GM21786 (cell line): ENCODE data around the gene TMX2.

ENCODE experiments used
- ATAC-seq: cut with Tn5 transposase; IDR thresholded peaks from one replicate; pipeline ENCODE4 v1.9.1; 2021; ENCODE audit not compliant: unreplicated experiment

The TMX2 gene

GRCh38 chr11:57763568-57763967 lies 51.2 kb downstream of the TMX2 start:
- no peak for ATAC-seq

DNA sequence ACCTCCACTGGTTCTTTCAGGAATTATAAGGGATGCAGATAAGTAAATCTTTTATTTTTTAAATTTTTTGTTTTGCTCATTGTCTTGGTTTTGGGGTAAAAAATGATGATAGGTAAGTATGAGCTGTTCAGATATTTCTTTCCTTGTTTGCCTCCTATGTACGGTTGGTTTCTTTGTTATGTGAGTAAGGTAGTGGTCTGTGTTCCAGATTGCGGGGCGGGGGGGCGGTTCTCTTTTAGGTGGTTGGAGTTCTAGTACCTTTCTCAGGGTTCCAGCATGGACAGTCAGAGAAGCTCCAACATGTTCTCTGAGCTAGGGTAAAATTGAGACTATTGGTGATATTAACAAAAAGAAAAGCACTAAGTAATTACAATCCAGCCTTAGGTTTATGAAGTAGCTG lies 51.6 kb downstream of the TMX2 start:
- ATAC-seq, result no peak

- ATAC-seq, result no peak
Observed at GRCh38 chr11:57764566-57764965, 52.2 kb downstream of the TMX2 start.

- no peak for ATAC-seq
Observed at GRCh38 chr11:57764972-57765371, 52.6 kb downstream of the TMX2 start.

DNA sequence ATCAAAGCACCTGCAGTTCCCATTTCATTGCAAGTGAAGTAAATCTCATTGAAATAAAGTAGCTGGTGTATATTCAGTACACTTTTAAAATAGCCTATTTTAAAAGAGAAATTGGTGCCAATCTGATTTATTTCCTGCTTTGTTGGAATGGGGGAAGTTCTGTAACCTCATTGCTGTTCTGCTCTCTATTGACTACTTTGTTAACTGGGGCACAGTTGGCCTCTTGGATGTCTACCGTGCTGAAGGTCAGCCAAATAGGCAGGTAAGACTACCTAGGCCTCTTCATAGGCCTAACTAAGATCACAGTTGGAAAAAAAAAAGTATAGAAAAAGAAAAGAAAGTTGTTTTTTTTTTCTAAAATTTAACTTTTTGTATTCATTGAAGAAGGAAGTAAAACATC lies 58.4 kb downstream of the TMX2 start:
- no peak for ATAC-seq

DNA sequence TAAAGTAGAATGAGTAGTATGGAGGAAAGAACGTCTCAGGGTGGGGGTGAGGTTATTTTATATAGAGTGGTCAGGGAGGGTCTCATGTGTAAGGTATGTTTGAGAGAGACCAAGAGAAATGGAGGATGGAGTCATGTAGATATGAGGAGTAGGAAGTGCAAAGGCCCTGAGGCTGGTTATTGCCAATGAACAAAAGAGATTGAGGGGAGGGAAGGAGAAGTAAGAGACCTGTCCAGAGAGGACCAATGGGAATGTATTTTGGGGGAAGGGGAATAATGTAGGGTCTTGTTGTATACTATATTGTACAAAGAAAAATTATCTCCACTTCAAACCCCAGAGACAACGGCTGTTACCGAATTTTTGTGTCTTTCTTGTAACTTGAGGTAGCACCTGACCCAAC lies 59.0 kb downstream of the TMX2 start:
- ATAC-seq, result no peak

DNA sequence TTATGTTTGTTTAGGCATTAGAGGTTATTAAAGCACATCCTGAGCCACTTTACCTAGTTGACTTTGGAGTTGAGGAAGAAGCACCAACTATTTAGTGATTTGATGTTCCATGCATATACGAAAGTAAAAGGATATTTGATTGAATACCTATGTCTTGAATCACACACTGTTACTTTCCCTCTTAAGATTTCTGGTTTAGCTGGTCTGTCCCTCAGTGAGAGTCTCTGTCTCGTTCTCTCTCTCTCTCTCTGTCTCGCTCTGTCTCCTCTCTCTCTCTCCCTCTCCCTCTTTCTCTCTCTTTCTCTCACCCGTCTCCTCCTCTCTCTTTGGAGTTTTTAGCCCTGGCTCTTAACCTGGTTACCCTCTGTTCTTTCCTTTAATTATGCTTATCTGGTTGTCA lies 60.2 kb downstream of the TMX2 start:
- no peak for ATAC-seq

DNA sequence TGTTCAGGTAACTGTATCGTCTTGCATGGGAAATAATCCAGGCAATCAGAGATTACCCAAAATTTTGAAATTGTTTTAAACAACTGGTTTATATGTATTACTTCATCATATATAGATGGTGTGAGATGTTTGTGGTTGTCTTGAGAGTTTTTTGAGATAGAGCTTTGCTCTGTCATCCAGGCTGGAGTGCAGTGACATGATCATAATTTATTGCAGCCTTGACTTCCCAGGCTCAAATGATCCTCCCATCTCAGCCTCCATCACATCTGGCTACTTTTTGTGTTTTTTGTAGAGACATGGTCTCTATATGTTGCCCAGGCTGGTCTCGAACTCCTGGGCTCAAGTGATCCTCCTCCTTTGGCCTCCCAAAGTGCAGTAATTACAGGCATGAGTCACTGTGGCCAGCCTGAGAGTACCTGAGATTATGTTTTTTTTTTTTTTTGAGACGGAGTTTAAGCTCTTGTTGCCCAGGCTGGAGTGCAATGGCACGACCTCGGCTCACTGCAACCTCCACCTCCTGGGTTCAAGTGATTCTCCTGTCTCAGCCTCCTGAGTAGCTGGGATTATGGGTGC lies 60.7 kb downstream of the TMX2 start:
- ATAC-seq, result no peak

GRCh38 chr11:57775491-57775890 lies 63.1 kb downstream of the TMX2 start:
- no peak for ATAC-seq

DNA sequence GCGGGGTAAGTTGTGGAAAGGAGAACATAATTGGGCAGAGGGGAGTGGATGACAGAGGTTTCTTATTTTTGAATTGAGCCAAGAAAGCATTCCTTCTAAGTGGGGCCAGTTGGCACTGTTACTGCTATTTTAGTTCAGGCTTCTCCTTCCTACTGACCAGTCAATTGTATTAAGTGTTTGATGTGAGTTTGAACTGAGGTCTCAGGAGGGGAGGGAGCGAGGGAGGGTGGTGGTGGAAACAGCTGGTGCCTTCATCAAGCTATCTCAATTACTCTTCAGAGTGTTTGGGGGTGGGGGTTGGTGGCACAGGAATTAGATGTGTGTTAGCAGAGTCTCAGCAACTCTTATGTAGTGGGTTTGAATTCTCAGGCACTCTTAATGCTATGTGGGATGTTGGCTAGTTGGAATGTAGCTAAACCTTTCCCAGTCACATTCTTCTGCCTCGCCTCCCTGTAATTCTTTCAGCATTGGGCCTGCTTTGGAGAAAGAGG lies 63.7 kb downstream of the TMX2 start:
- no peak for ATAC-seq

- no peak for ATAC-seq
Observed at GRCh38 chr11:57776577-57777210, 64.3 kb downstream of the TMX2 start.

DNA sequence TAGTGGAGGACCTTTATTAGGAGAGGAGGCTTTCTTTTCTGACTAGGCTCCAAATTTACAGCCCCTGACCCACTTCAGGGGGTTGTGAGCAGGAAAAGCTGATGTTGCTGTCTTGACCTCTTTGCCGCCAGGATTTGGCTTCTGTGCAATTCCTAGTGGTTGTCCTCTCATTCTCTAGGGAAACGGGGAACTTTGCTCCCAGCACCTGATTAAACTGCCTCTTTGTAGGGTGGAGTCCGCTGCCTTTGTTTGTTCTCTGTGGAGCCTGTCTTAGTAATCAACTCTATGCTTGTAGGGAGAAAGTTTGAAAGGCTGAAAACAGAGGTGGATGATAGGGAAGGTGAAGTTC lies 65.5 kb downstream of the TMX2 start:
- ATAC-seq, result no peak

- ATAC-seq, result no peak
Observed at GRCh38 chr11:57778318-57779037, 66.1 kb downstream of the TMX2 start.

GRCh38 chr11:57779276-57779675 lies 66.9 kb downstream of the TMX2 start:
- no peak for ATAC-seq

DNA sequence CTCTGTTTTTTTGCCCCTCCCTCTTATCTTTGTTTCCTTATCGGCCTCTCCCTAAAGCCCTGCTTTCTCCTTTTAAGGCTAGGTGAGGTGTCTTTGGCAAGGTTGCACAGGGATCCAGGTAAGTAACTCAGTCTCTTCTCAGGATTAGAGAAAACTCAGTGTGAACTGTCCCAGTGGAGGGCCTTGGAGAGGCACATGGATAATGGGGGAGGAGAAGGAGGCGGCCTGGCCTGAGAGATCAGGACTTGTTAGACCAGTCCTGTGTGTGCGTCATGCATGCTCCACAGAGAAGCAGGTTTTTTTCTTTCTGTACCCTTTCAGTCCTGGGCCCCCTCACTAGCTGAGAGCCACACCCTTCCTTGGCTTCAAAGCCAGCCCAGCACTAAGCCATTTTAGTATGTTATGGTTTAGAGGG lies 69.1 kb downstream of the TMX2 start:
- no peak for ATAC-seq

- no peak for ATAC-seq
Observed at GRCh38 chr11:57785072-57785471, 72.7 kb downstream of the TMX2 start.

DNA sequence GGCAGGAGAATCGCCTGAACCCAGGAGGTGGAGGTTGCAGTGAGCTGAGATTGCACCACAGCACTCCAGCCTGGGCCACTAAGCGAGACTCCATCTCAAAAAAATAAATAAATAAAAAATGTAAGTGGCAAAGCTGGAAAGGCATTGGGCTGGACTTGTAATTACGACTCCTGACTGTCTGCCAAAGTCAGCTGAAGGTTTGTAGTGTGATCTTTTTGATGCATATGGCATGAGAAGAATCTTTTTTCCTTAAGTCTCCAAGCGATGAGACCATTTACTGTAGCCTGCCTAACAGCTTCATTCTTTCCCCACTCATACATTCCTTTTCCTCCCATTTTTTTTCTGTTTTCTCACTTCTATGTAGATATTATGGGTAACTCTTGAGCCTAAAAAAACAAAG lies 74.0 kb downstream of the TMX2 start:
- ATAC-seq, result no peak

DNA sequence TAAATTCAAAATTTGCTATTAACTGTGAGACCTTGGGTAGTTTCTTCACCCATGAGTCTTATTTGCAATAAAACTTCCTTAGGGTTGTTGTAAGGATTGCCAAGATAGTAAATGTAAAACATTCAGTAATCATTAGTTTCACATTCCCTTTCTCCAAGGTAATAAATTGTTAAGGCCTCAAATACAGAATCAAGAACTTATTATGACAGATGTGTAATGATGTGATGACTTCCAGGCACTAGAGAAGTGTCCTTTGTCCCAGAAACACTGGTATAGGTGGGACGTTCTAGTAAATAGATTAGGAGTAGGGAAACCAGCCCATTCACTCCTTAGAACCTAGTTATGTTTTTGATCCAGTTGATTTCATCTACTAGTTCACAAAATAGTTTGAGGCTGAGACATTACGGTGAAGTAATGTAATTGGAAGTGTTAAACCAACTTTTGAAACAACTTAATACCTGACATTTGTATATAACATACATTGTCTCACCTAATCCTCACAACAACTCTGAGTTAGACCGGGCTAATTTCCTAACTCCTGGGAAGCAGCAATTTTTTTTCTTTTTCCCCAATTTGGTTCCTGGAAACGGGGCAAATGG lies 74.7 kb downstream of the TMX2 start:
- ATAC-seq, result no peak

- ATAC-seq, result peak; percentile 47
Observed at GRCh38 chr11:57787920-57788702, 75.7 kb downstream of the TMX2 start.

DNA sequence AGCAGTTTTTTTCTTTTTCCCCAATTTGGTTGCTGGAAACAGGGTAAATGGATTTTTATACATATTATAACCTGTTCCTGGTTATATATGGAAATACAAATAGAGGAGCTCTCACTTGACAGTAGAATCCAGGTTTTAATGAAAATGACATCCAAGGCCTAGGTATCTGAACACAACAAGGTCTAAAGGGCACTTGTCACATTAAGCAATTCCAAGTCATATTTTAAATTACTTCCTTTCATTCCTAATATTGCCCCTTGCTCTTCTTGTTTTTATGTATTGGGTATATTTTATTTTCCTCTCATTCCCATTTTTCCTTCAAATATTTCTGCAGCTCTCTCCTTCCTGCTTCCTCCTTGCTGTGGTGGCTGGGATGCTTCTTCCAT lies 76.3 kb downstream of the TMX2 start:
- no peak for ATAC-seq
